WERI-Rb-1 (cell line): Measurements from ENCODE around the gene LRP5.

Experiments
- DNase-seq: peaks from one replicate; pipeline ENCODE4 v3.0.0-alpha.2; 2020
- H3K27ac ChIP-seq: fragments of 250-450 bp; sonication (Bioruptor Pico); 2 replicates; pipeline ENCODE4 v1.5.1; 2020; ENCODE audit warnings: mild to moderate bottlenecking, moderate library complexity
- H3K27me3 ChIP-seq: fragments of 250-450 bp; sonication (Bioruptor Pico); 2 replicates; pipeline ENCODE4 v1.5.1; 2021; ENCODE audit warnings: mild to moderate bottlenecking, low read depth, moderate library complexity; ENCODE audit not compliant: insufficient read depth, severe bottlenecking
- H3K36me3 ChIP-seq: fragments of 250-450 bp; sonication (Bioruptor Pico); 2 replicates; pipeline ENCODE4 v1.5.1; 2020; ENCODE audit warnings: mild to moderate bottlenecking, moderate library complexity
- H3K4me3 ChIP-seq: 2 replicates; pipeline ENCODE4 v1.5.1; 2011; ENCODE audit warnings: low read depth, mild to moderate bottlenecking, control low read depth, low read length
- H3K9me3 ChIP-seq: fragments of 250-450 bp; sonication (Bioruptor Pico); 2 replicates; pipeline ENCODE4 v1.5.1; 2021; ENCODE audit warnings: mild to moderate bottlenecking, moderate library complexity; ENCODE audit not compliant: severe bottlenecking
- TF ChIP-seq, protein P1 (sequence below): IDR thresholded peaks from 2 replicates; pipeline ENCODE4 v1.5.1; 2011; ENCODE audit warnings: low read depth, mild to moderate bottlenecking, control low read depth, inconsistent platforms, low read length

Gene LRP5

DNA sequence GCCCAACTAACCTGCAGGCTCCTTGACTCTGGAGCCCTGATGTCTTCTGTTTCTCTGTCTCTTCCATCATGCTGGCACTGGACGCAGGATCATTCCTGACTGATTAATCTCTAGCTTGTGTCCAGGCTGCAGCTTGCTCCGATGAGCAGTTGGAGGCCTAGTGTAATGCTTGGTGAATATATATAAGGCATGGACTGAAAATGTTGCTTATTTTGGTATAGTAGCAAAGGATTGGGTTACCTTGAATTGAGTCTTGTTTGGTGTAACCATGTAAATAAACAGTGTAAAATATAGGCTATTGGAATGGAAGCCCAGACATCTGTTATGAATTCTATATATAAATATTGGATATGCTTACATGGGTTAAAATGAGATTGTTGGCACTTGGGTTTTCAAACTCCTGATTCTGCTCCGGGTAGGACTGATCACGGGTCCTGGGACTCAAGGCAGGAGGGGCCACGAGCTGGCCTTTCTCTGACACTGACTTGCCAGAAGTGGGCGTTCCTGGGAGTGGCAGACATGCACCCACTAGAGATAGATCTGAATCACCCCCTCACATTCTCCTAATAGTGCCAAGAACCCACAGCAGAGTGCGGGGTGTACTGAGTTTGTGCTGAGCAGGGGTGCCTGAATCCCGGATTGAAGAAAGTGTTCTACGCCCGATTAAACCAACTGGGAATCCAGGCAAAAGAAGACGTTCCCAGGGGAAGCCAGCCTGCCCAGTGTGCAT, 25.8 kb downstream of the LRP5 start:
- TF ChIP-seq, protein P1, sequence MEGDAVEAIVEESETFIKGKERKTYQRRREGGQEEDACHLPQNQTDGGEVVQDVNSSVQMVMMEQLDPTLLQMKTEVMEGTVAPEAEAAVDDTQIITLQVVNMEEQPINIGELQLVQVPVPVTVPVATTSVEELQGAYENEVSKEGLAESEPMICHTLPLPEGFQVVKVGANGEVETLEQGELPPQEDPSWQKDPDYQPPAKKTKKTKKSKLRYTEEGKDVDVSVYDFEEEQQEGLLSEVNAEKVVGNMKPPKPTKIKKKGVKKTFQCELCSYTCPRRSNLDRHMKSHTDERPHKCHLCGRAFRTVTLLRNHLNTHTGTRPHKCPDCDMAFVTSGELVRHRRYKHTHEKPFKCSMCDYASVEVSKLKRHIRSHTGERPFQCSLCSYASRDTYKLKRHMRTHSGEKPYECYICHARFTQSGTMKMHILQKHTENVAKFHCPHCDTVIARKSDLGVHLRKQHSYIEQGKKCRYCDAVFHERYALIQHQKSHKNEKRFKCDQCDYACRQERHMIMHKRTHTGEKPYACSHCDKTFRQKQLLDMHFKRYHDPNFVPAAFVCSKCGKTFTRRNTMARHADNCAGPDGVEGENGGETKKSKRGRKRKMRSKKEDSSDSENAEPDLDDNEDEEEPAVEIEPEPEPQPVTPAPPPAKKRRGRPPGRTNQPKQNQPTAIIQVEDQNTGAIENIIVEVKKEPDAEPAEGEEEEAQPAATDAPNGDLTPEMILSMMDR, result no peak
- Histone ChIP-seq H3K4me3 (no peak overlapping the region), H3K27ac (no peak overlapping the region), H3K9me3 (no peaks in the 10 kb centered on the region), H3K27me3 (no peaks in the 10 kb centered on the region), H3K36me3 (no peaks in the 10 kb centered on the region)
- DNase-seq, result no peak

GRCh38 chr11:68340003-68340767, 27.8 kb downstream of the LRP5 start:
- Histone ChIP-seq H3K36me3 (no peaks in the 10 kb centered on the region), H3K27ac (no peak overlapping the region), H3K4me3 (no peak overlapping the region), H3K9me3 (no peaks in the 10 kb centered on the region), H3K27me3 (no peaks in the 10 kb centered on the region)
- TF ChIP-seq, protein P1, result no peak
- no peak for DNase-seq

DNA sequence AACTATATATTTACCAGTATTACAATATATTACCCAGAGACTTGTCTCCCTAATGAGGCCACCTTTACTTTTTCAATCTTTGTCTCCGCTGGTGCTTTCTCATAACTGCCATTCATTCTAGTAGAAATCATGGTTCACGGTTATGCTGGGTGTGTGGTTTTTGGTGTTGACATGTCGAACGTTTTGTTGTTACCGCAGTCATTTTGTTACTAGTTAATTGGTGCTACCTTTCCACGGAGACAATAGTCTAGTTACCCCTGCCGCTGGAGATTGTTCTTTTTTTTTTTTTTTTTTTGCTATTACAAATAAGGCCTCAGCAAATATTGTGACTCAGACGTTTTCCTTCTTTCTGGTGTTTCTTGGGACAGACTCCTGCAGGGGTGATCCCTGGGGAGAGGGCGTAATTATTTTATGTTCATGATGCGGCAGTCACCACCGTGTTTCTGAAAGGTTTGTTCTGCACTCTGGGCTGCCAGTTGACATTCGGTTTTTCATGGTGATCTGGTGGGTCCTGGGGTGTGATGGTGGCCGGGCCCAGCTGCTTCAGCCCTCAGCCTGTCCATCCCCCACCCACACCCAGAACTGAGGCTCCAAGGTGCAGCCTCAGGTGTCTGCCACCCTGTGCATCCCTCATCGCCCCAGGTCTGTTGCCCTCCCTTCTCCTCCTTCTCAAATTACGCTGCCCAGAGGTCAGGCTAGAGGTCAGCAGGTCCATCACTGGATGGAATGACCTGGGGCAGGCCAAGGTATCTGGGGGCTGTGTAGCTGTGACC, 28.6 kb downstream of the LRP5 start:
- H3K36me3 ChIP-seq, result no peaks in the 10 kb centered on the region; the same call in 1 of the 2 replicates
- no peaks in the 10 kb centered on the region for H3K9me3 ChIP-seq
- no peaks in the 10 kb centered on the region for H3K27me3 ChIP-seq
- H3K4me3 ChIP-seq, result no peak overlapping the region
- DNase-seq, result no peak
- no peak overlapping the region for H3K27ac ChIP-seq
- TF ChIP-seq, protein P1, result no peak

DNA sequence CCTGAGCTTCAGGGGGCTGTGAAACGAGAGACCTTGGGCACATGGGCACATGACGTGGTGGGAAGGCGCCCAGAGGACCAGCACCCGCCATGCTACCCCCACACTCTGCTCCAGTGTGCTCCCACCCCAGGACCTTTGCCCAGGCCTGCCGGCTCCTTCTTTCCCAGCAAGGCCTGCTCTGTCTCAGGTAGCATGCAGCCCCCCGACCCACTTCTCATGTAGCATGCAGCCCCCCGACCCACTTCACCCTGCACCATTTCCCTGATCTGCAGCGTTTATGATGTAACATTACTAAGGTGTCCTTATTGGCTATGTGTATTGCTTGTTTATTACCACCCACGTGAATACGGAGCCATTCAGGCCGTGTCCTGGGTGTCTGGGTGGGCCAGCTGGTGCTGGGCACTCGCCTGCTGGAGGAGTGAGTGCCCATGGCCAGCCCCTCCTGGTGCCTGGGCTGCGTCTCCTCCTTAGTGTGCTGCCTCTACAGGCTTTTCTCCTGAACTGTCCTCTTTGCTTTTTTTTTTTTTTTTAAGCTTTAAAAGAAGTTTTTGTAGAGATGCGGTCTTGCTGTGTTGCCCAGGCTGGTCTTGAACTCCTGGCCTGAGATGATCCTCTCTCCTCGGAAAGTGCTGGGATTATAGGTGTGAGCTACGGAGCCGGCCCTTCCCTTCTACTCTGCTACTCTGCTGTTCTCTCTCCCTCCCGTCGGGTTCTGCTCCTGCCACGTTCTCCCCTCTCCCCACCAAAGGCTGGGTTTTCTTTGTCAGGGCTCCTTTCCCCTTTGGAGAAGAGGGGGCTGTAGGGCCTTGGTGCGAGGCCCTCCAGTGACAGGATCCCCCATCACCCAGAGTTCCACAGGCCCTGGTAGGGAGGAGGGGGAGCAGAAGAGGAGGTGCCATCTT, 29.4 kb downstream of the LRP5 start:
- H3K27ac ChIP-seq, result no peak overlapping the region
- TF ChIP-seq, protein P1, result no peak
- no peaks in the 10 kb centered on the region; the same call in 1 of the 2 replicates for H3K36me3 ChIP-seq
- H3K9me3 ChIP-seq, result no peaks in the 10 kb centered on the region
- H3K27me3 ChIP-seq, result no peaks in the 10 kb centered on the region
- no peak overlapping the region for H3K4me3 ChIP-seq
- DNase-seq, result no peak

DNA sequence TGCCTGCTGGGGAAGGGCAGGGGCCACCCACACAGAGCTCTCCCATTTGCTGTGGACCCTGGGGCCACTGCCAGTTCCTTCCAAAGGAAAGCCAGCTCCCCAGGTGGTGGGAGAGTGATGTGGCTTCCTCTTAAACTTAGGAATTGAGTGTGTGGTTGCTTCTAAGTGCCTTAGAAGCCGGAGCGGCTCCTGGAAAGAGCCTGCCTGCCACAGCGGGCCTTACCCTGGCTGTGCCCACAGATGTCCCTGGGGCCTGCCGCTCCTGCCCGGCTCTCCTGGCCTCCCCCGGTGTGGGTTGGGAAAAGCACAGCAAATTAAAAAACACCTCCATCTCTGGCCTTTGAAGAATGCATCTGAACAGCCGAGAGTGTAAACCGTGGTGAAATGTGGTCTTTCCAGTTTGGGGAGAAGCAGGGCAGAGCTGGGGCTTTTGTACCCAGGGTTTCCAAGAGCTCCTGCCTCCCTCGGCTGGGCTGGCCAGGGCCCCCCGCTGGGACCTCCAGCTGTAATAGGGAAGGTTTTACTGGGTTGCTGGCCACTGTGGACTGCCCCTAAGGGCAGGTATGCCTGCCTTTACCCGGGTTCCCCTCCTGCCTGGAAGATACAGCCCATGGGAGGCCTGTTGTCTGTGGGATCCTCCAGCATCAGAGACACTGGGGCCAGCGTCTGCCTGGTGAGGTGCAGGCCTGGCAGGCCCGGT, 30.2 kb downstream of the LRP5 start:
- DNase-seq, result no peak
- H3K9me3 ChIP-seq, result no peaks in the 10 kb centered on the region
- no peaks in the 10 kb centered on the region for H3K27me3 ChIP-seq
- no peak overlapping the region for H3K4me3 ChIP-seq
- TF ChIP-seq, protein P1, result no peak
- H3K27ac ChIP-seq, result no peak overlapping the region
- H3K36me3 ChIP-seq, result no peaks in the 10 kb centered on the region; the same call in 1 of the 2 replicates
